ENCODE data around the gene ATIC.

Gene ATIC

GRCh38 chr2:215376103-215376780, 64.4 kb downstream of the ATIC start:
- no peak for DNase-seq (ENCODE audit: low read depth)

- DNase-seq (ENCODE audit: low read depth), result no peak
These were observed 65.4 kb downstream of the ATIC start for GRCh38 chr2:215377283-215377682.

GRCh38 chr2:215378045-215378444, 66.2 kb downstream of the ATIC start:
- DNase-seq (ENCODE audit: low read depth), result no peak

GRCh38 chr2:215379039-215379438, 67.2 kb downstream of the ATIC start:
- no peak for DNase-seq (ENCODE audit: low read depth)

- no peak for DNase-seq (ENCODE audit: low read depth)
These were observed 68.1 kb downstream of the ATIC start for GRCh38 chr2:215379948-215380347.

GRCh38 chr2:215380699-215381098, 68.8 kb downstream of the ATIC start:
- DNase-seq (ENCODE audit: low read depth), result no peak

GRCh38 chr2:215382011-215382410, 70.2 kb downstream of the ATIC start:
- no peak for DNase-seq (ENCODE audit: low read depth)

- DNase-seq (ENCODE audit: low read depth), result no peak
These were observed 70.6 kb downstream of the ATIC start for GRCh38 chr2:215382480-215382879.

- no peak for DNase-seq (ENCODE audit: low read depth)
These were observed 71.9 kb downstream of the ATIC start for GRCh38 chr2:215383652-215384279.

GRCh38 chr2:215384710-215385109, 72.9 kb downstream of the ATIC start:
- no peak for DNase-seq (ENCODE audit: low read depth)

GRCh38 chr2:215386566-215386965, 74.7 kb downstream of the ATIC start:
- no peak for DNase-seq (ENCODE audit: low read depth)

GRCh38 chr2:215388002-215388728, 76.3 kb downstream of the ATIC start:
- DNase-seq (ENCODE audit: low read depth), result no peak

GRCh38 chr2:215390550-215390913, 78.7 kb downstream of the ATIC start:
- DNase-seq (ENCODE audit: low read depth), result no peak

GRCh38 chr2:215391531-215391930, 79.7 kb downstream of the ATIC start:
- no peak for DNase-seq (ENCODE audit: low read depth)

GRCh38 chr2:215392164-215392563, 80.3 kb downstream of the ATIC start:
- DNase-seq (ENCODE audit: low read depth), result no peak

- no peak for DNase-seq (ENCODE audit: low read depth)
These were observed 80.9 kb downstream of the ATIC start for GRCh38 chr2:215392687-215393270.

GRCh38 chr2:215394102-215394805, 82.4 kb downstream of the ATIC start:
- DNase-seq (ENCODE audit: low read depth), result no peak

- no peak for DNase-seq (ENCODE audit: low read depth)
These were observed 84.0 kb downstream of the ATIC start for GRCh38 chr2:215395687-215396460.

GRCh38 chr2:215396595-215397313, 84.9 kb downstream of the ATIC start:
- DNase-seq (ENCODE audit: low read depth), result no peak

GRCh38 chr2:215397632-215398341, 85.9 kb downstream of the ATIC start:
- no peak for DNase-seq (ENCODE audit: low read depth)

Data from non-pigmented ciliary epithelial cell (primary cell).